Smooth muscle cell (in vitro differentiated cells): Measurements from ENCODE around the gene SBK1. TPM values are rescaled to one million over a fixed set of nuclear protein-coding genes. Genes with fewer than 3 reads are reported as not detected.
"Not testable (repeated sequence)": the region's sequence is repeated elsewhere in the genome, so short reads cannot be mapped to it uniquely, and the experiment has no call there.

ENCODE experiments used
- DNase-seq: peaks from one replicate; lab custom pipeline; 2025; ENCODE audit not compliant: unreplicated experiment; lab: John Stamatoyannopoulos, UW
- H2AFZ ChIP-seq: fragments of 200-600 bp; sonication (generic); 2 replicates; pipeline ENCODE4 v1.6.0; 2016; ENCODE audit warnings: antibody characterized with exemption, low read depth, mild to moderate bottlenecking
- H3F3A ChIP-seq: fragments of 200-600 bp; sonication (generic); 2 replicates; pipeline ENCODE4 v1.6.0; 2017; ENCODE audit warnings: antibody characterized with exemption, low read depth
- H3K27ac ChIP-seq: fragments of 200-600 bp; sonication (generic); 2 replicates; pipeline ENCODE4 v1.5.1; 2016; ENCODE audit warnings: low read depth, mild to moderate bottlenecking
- H3K27me3 ChIP-seq: fragments of 200-600 bp; sonication (generic); 2 replicates; pipeline ENCODE4 v1.6.1; 2016; ENCODE audit warnings: low read depth, mild to moderate bottlenecking
- H3K36me3 ChIP-seq: fragments of 200-600 bp; sonication (generic); 2 replicates; pipeline ENCODE4 v1.5.1; 2016; ENCODE audit warnings: low read depth
- H3K4me1 ChIP-seq: fragments of 200-600 bp; sonication (generic); 2 replicates; pipeline ENCODE4 v1.5.1; 2016; ENCODE audit warnings: low read depth
- H3K4me2 ChIP-seq: fragments of 200-600 bp; sonication (generic); 2 replicates; pipeline ENCODE4 v1.6.0; 2016; ENCODE audit warnings: mild to moderate bottlenecking
- H3K4me3 ChIP-seq: fragments of 200-600 bp; sonication (generic); 2 replicates; pipeline ENCODE4 v1.5.1; 2016; ENCODE audit warnings: mild to moderate bottlenecking
- H3K79me2 ChIP-seq: fragments of 200-600 bp; sonication (generic); 2 replicates; pipeline ENCODE4 v1.6.0; 2016; ENCODE audit warnings: low read depth, mild to moderate bottlenecking
- H3K9ac ChIP-seq: fragments of 200-600 bp; sonication (generic); 2 replicates; pipeline ENCODE4 v1.6.0; 2016; ENCODE audit warnings: low read depth
- H3K9me3 ChIP-seq: fragments of 200-600 bp; sonication (generic); replicated peaks from 2 replicates; pipeline ENCODE4 v1.5.1; 2016; ENCODE audit warnings: low read depth
- H4K20me1 ChIP-seq: fragments of 200-600 bp; sonication (generic); 2 replicates; pipeline ENCODE4 v1.6.0; 2016; ENCODE audit warnings: low read depth
- WGBS: methylation state at CpG from one replicate; pipeline ENCODE4 v1.1.7; 2016; ENCODE audit warnings: low lambda C conversion rate; 5-methylcytosine and 5-hydroxymethylcytosine counted together
- polyA plus RNA-seq: library from polyadenylated mRNA; unstranded; fragments of >200 nt; fragmentation: Nextera tagmentation; extraction: Ambion mirVana; gene quantifications from 2 replicates; pipeline ENCODE4 v1.2.1, GENCODE V29; 2016
- total RNA-seq: library from RNA; depleted of rRNA; stranded (reverse); fragments of >200 nt; gene quantifications from 2 replicates; pipeline ENCODE4 v1.2.3, GENCODE V29; 2014
- TF ChIP-seq, protein P1 (sequence below): fragments of 200-600 bp; sonication (generic); IDR thresholded peaks from 2 replicates; pipeline ENCODE4 v1.5.1; 2017; ENCODE audit warnings: borderline replicate concordance, mild to moderate bottlenecking, antibody characterized with exemption; ENCODE audit not compliant: insufficient read depth, poor library complexity, severe bottlenecking

Gene SBK1
- total and polyA plus RNA-seq, 2 experiments from 2014 or later, result 1.9 to 3.1 TPM

DNA sequence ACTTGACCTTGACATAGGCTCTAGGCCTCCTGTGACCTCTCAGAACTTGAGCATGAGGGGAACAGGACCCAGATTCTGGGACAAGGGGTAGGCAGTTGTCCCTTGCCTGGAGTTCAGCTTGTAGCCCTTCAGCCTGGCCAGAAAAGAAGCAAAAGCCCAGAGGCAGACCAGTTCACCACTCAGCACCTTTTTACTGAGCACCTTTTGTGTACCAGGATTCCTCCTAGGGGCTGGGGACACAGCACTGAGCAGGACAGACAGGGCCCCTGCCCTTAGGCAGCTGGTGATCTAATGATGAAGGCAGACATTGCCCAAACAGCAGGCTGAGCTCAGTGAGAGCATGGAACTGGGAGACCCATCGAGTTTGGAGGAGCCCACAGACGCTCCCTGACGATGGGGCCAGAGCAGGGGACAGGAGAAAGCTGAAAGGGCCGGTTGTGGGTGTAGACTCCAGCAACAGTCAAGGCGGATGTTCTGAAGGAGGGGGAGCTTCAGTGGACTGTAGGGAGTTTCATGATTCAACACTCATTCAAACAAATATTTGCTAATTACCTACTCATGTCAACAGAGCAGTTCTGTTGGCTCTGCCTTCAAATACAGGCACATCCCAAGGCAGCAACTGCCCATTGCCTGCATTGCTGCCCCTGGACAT, 32.0 kb downstream of the SBK1 start:
- no peaks in the 10 kb centered on the region for H3F3A ChIP-seq
- TF ChIP-seq, protein P1, sequence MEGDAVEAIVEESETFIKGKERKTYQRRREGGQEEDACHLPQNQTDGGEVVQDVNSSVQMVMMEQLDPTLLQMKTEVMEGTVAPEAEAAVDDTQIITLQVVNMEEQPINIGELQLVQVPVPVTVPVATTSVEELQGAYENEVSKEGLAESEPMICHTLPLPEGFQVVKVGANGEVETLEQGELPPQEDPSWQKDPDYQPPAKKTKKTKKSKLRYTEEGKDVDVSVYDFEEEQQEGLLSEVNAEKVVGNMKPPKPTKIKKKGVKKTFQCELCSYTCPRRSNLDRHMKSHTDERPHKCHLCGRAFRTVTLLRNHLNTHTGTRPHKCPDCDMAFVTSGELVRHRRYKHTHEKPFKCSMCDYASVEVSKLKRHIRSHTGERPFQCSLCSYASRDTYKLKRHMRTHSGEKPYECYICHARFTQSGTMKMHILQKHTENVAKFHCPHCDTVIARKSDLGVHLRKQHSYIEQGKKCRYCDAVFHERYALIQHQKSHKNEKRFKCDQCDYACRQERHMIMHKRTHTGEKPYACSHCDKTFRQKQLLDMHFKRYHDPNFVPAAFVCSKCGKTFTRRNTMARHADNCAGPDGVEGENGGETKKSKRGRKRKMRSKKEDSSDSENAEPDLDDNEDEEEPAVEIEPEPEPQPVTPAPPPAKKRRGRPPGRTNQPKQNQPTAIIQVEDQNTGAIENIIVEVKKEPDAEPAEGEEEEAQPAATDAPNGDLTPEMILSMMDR, result no peak
- H2AFZ ChIP-seq, result no peak overlapping the region
- no peak overlapping the region for H3K4me2 ChIP-seq
- 87% methylated on average over 5 of the region's 5 CpGs for WGBS
- H3K27ac ChIP-seq, result peak overlapping the region; percentile 31
- H3K4me1 ChIP-seq, result no peaks in the 10 kb centered on the region
- no peaks in the 10 kb centered on the region for H3K9me3 ChIP-seq
- H3K9ac ChIP-seq, result no peak overlapping the region
- no peaks in the 10 kb centered on the region for H3K27me3 ChIP-seq
- H3K79me2 ChIP-seq, result no peaks in the 10 kb centered on the region
- H4K20me1 ChIP-seq, result no peaks in the 10 kb centered on the region
- DNase-seq, result no peak
- no peak overlapping the region for H3K4me3 ChIP-seq
- H3K36me3 ChIP-seq, result no peaks in the 10 kb centered on the region

DNA sequence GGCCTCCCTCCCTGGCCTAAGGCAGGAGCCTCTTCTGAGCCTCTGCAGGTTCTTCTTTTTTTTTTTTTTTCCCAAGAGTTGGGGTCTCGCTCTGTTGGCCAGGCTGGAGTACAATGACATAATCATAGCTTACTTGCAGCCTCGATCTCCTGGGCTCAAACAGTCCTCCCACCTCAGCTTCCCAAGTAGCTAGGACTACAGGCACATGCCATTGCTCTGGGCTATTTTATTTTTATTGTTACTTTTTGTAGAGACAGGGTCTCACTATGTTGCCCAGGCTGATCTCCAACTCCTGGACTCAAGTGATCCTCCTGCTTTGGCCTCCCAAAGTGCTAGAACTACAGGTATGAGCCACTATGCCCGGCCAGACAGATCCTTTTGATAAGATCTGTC, 32.6 kb downstream of the SBK1 start:
- TF ChIP-seq, protein P1, result no peak
- no peaks in the 10 kb centered on the region for H3K4me1 ChIP-seq
- H4K20me1 ChIP-seq, result no peaks in the 10 kb centered on the region
- H3F3A ChIP-seq, result no peaks in the 10 kb centered on the region
- H3K9me3 ChIP-seq, result no peaks in the 10 kb centered on the region
- WGBS, result 90% methylated on average over 3 of the region's 3 CpGs
- H3K4me2 ChIP-seq, result no peak overlapping the region
- H3K36me3 ChIP-seq, result no peaks in the 10 kb centered on the region
- no peak overlapping the region for H2AFZ ChIP-seq
- H3K27ac ChIP-seq, result no peak overlapping the region
- H3K27me3 ChIP-seq, result no peaks in the 10 kb centered on the region
- H3K9ac ChIP-seq, result no peak overlapping the region
- H3K4me3 ChIP-seq, result no peak overlapping the region
- DNase-seq, result no peak
- no peaks in the 10 kb centered on the region for H3K79me2 ChIP-seq

DNA sequence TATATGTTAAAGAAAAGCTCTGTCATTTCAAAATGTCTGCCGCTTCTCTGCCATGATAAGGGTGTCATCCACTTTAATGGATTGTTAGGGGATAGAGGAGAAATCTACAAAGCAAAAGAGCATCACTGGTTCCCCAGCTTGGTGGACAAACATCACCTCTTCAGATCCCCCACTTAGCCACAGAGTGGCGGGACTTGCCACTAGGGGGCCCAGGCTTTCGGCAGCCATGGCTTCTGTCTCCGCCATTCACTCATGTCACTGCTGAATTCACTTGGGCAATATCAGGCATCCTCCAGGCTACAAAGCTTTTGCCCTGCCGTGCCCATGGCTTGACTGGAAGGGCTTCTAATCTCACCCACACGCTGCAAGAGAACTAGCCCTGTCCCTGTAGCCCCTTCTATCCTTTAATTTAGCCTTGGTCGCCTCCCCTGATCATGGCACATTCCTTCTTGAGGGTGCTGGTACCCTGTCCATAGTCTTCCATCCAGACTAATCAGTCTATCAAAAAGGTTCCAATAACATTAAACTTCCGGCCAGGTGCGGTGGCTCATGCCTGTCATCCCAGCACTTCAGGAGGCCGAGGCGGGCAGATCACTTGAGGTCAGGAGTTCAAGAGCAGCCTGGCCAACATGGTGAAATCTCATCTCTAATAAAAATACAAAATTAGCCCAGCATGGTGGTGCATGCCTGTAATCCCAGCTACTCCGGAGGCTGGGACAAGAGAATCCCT, 34.7 kb downstream of the SBK1 start:
- no peaks in the 10 kb centered on the region for H3K79me2 ChIP-seq
- H3F3A ChIP-seq, result no peaks in the 10 kb centered on the region
- no peaks in the 10 kb centered on the region for H3K27me3 ChIP-seq
- H3K27ac ChIP-seq, result no peak overlapping the region
- H3K4me2 ChIP-seq, result no peak overlapping the region
- H3K9me3 ChIP-seq, result no peaks in the 10 kb centered on the region
- WGBS, result 64% methylated on average over 12 of the region's 12 CpGs
- no peak overlapping the region for H2AFZ ChIP-seq
- DNase-seq, result peak; percentile 6
- TF ChIP-seq, protein P1, result peak; percentile 57
- no peaks in the 10 kb centered on the region for H3K36me3 ChIP-seq
- no peak overlapping the region for H3K4me3 ChIP-seq
- H3K9ac ChIP-seq, result no peak overlapping the region
- no peaks in the 10 kb centered on the region for H3K4me1 ChIP-seq
- no peaks in the 10 kb centered on the region for H4K20me1 ChIP-seq

DNA sequence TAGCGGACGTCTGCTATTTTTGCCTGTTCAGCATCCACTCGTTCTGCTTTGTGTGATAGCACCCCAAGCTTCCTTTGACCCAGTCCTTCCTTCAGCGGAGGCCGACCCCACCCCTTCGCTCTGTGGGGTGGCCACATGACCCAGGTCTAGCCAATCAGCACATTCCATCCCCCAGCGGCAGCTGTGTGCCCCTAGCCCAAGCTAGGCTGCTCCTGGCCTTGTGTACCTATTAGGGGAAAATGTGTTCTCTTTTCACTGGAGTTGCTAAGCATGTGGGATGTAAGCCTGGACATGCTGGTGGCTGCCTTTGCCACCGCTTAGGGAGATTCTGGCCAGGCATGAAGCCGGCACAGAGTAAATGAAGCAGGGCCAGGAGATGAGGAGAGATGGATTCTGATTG, 37.9 kb downstream of the SBK1 start:
- H3K4me2 ChIP-seq, H3K4me3 ChIP-seq, DNase-seq, H3K79me2 ChIP-seq, H3K4me1 ChIP-seq, H2AFZ ChIP-seq, H4K20me1 ChIP-seq, H3K36me3 ChIP-seq, H3K27me3 ChIP-seq, H3K27ac ChIP-seq, H3K9me3 ChIP-seq, H3K9ac ChIP-seq, H3F3A ChIP-seq: not testable (repeated sequence)
- 38% methylated on average over 6 of the region's 9 CpGs for WGBS

DNA sequence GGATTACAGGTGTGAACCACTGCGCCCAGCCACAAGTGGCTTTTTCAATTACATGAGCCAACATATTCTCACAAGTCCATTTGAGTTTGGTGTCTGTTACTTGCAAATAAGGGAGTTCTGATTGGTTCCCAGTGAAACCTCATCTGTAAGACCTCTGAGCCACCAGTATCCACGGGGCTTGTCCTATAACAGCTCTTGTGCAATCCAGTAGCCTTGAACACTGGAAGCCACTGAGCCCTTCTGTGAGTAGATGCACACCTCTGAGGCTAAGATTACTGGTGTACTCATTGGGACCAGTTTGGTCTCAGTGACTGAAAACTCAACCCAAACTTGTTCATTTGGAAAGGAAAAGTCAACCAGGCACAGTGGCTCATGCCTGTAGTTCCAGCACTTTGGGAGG, 38.7 kb downstream of the SBK1 start:
- not testable (repeated sequence) for H3K4me1 ChIP-seq, H3K79me2 ChIP-seq, H3K9me3 ChIP-seq, H3K4me2 ChIP-seq, H3F3A ChIP-seq, H4K20me1 ChIP-seq, H2AFZ ChIP-seq, H3K36me3 ChIP-seq, DNase-seq, H3K4me3 ChIP-seq, H3K27me3 ChIP-seq, H3K9ac ChIP-seq, H3K27ac ChIP-seq
- WGBS, result 75% methylated on average over 2 of the region's 2 CpGs

DNA sequence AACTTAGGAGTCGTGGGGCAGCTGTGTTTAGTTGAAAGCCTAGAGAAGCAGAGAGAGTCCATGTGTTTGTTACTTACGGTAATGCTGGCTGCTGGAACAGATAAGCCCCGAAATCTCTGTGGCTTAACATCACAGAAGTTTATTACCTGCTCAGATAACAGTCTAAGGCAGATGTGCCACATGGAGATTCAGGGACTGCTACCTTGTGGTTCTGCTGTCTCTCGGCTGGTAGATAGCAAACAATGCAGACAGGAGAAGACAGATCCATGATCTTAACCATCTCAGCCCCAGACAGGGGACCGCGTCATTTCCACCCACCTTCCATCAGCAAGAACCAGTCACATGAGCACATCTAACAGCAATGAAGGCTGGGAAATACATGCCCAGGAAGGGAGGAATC, 40.3 kb downstream of the SBK1 start:
- not testable (repeated sequence) for H3K4me3 ChIP-seq, H3K4me2 ChIP-seq, H3K27me3 ChIP-seq, H3K9me3 ChIP-seq, H3F3A ChIP-seq, H4K20me1 ChIP-seq, H2AFZ ChIP-seq, H3K9ac ChIP-seq, H3K79me2 ChIP-seq, H3K27ac ChIP-seq, DNase-seq, H3K4me1 ChIP-seq, H3K36me3 ChIP-seq
- 54% methylated on average over 6 of the region's 6 CpGs for WGBS
